GM12892 (cell line): Measurements from ENCODE around the gene SPDYE18.
"Not testable (repeated sequence)": the region's sequence is repeated elsewhere in the genome, so short reads cannot be mapped to it uniquely, and the experiment has no call there.

Experiments
- POLR2A ChIP-seq: IDR thresholded peaks from 2 replicates; pipeline ENCODE4 v1.6.1; 2011; ENCODE audit warnings: low read depth, low read length, control low read depth
- POLR2AphosphoS5 ChIP-seq: IDR thresholded peaks from 2 replicates; pipeline ENCODE4 v1.6.1; 2011; ENCODE audit warnings: low read depth, low read length, control low read depth

GRCh38 chr7:77002678-77003233, 59.6 kb downstream of the SPDYE18 start:
- not testable (repeated sequence) for TF ChIP-seq POLR2A, POLR2AphosphoS5
